Activated T-cell treated with anti-CD3 and anti-CD28 coated beads, Interleukin-2, amount 50 U/mL, for 48 hours (primary cell): ENCODE results near the gene CD53.

Source experiments
- DNase-seq, 2 experiments: peaks; one replicate each; pipeline ENCODE4 v3.0.0-alpha.2; 2020

CD53 gene

GRCh38 chr1:110876748-110877341, 3.9 kb downstream of the CD53 start:
- DNase-seq: no peak

- DNase-seq: no peak
Measured at GRCh38 chr1:110877364-110877763, 4.4 kb downstream of the CD53 start.

- DNase-seq: peak in 1 of 2 experiments; percentile 34
Measured at GRCh38 chr1:110877776-110878175, 4.8 kb downstream of the CD53 start.

DNA sequence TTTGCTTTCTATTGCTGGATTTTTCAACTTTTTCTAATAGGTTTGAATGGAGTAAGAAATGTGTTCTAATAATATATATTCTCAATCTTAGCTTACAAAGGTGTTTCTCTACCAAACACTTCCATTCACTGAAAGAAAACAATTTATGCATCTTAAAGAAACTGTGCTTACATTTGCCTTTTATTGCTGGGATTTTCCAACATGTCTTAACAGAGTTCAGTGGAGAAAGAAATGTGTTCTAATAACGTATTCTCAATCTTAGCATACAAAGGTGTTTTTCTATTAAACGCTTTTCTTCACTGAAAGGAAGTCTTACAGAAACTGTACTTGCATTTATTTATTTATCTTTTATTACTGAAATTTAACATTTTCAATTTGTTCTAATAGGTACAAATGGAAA, 5.6 kb downstream of the CD53 start:
- DNase-seq: no peak

DNA sequence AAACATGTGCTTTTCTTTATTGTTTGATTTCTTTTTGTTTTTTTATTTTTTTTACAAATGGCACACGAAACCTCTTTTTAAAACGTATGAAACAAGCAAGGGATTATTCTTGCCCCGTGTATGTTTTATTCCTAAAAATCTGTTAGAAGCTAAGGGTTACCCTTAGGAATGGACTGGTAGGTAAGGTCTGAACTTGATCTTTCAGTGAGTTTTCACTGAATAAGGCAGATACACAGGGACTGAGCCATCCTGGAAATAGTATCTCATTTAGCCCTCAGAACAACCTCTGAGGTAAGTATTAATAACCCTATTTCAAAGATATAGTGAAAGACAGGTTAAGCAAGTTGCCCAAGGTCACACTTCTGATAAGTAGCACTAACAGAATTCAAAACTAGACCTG, 6.0 kb downstream of the CD53 start:
- no peak for DNase-seq

- DNase-seq: peak; percentile 60 to 74
Measured at GRCh38 chr1:110879758-110880606, 7.0 kb downstream of the CD53 start.

DNA sequence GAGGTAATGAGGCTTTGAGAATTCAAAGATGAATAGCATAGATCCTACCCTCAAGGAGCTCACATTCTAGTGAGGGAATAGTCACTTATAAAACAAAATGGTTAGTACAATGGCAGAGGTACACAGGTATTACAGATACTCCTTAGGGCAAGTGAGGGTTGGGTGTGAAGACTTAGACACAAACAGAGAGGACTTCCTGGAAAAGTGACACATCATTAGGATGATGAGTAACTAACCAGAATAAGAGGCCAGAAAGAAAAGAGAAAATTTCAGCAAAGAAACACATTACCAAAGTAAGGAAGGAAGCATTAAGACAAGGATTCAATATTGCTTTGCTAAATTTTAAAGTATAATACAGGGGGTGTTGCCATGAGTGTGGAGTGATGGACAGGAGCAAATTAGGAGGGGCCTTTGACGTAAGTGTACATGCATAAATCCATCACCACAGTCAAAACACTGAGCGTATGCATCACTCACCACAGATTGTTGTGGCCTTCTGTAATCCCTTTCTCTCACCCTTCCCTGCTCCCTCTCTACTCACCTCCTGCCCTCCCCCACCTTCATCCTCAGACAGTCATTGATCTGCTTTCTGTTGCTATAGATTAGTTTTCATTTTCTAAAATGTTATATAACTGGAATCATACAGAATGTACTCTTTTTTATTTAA, 7.9 kb downstream of the CD53 start:
- peak; percentile 55 to 58 for DNase-seq

GRCh38 chr1:110888049-110888448, 15.1 kb downstream of the CD53 start:
- no peak for DNase-seq

- no peak for DNase-seq
Measured at GRCh38 chr1:110888641-110889040, 15.7 kb downstream of the CD53 start.

DNA sequence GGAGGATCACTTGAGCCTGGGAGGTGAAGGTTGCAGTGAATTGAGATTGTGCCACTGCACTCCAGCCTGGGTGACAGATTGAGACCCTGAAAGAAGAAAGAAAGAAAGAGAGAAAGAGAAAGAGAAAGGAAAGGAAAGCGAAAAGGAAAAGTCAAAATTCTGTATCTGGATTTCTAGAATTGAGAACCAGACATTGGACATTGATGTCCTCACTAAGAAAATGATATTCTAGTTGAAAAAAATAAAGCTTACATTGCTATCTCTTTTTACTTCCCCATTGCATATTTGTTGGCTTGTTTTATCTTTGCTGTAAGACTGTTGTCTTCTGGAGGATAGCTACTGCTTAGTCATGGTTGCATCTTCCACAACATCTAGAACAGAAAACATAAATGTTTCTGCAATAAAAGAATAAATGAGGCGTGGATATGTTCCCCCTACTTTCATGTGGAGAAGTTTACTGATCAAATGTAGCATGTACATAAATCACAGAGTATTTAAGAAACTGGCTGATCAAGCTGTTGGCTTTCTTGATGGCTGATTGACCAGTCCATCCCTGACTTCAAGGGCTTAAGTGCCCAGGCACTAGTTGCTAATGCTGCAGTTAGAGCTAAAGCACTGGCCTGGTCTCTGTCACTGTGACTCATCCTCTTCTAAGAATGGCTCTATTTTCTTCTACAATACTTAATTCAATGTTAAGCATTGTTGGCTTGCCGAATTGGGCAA, 17.7 kb downstream of the CD53 start:
- no peak for DNase-seq

DNA sequence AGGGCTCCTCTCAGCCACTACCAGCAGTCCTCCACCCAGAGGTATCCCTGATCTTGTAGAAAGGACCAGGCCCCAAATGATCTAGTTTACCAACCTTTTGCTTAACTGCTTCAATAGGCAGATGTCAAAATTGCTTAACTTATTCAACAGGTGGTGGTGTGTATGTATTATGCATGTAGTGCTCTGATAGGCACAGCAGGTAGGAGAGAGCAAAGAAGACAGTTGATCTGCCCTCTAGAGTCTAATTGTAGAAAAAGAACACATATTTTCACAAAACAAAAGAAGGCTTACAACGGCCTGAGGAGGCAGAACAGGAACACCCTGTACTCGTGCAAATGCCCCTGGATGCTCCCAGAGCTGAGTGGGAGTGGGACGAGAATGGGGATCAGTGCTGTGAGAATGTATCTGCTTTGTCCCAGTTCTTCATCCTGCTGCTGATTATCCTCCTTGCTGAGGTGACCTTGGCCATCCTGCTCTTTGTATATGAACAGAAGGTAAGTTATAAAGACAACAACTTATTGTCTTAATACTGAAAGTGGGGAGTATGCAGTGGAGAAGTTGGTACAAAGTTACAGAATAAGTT, 21.1 kb downstream of the CD53 start:
- no peak for DNase-seq

DNA sequence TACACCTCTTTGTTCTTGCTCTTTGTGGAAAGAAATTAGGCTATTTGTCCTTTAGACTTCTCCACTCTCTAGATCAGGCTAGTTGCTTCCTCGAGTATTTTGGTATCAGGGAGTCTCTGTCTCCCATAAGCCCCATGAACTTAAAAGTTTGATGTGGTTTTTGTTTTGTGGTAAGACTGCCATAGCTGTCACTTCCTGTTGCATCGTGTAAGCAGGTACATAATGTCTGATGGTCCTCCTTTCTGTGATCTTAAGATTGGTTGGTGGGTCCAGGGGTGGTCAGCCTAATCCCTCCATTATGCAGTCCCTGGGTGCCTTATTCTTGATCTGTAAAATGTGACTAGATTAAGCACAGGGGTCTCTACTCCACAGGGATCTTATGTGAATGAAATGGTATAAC, 23.1 kb downstream of the CD53 start:
- DNase-seq: no peak

DNA sequence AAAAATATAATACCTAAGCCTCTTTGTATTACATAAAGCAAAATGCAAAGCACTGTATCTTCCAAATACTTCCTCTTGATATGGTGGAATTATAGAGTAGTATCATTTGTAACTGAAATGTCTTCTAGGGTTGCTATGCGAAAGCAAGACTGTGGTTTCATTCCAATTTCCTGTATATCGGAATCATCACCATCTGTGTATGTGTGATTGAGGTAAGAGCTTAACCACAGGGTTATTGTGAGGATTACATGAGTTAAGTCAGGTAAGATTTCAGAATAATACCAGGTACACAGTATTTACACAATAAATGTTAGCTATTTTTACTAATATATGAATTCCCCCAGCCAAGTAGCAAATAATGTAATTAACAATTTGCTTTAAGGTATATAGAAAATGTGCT, 24.7 kb downstream of the CD53 start:
- no peak for DNase-seq

DNA sequence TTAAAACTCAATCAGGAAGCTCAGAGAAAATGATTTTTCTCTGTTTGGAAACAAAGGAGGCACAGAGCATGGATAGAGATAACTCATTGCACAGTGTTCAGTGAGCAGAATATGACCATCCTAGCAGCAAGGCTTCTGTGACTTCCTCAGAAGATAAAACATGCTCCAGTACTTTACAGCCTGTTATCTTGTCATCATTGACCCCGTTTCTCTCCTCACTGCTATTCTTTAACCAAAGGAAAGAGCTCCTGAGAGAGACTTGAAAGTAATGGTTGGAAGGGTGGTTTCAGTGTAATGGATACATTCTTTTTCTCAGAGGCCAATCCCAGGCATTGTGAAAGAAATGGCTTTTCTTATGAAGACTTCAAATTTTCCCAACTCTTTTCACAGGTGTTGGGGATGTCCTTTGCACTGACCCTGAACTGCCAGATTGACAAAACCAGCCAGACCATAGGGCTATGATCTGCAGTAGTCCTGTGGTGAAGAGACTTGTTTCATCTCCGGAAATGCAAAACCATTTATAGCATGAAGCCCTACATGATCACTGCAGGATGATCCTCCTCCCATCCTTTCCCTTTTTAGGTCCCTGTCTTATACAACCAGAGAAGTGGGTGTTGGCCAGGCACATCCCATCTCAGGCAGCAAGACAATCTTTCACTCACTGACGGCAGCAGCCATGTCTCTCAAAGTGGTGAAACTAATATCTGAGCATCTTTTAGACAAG, 25.9 kb downstream of the CD53 start:
- no peak for DNase-seq

DNA sequence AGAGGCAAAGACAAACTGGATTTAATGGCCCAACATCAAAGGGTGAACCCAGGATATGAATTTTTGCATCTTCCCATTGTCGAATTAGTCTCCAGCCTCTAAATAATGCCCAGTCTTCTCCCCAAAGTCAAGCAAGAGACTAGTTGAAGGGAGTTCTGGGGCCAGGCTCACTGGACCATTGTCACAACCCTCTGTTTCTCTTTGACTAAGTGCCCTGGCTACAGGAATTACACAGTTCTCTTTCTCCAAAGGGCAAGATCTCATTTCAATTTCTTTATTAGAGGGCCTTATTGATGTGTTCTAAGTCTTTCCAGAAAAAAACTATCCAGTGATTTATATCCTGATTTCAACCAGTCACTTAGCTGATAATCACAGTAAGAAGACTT, 26.5 kb downstream of the CD53 start:
- DNase-seq: no peak

DNA sequence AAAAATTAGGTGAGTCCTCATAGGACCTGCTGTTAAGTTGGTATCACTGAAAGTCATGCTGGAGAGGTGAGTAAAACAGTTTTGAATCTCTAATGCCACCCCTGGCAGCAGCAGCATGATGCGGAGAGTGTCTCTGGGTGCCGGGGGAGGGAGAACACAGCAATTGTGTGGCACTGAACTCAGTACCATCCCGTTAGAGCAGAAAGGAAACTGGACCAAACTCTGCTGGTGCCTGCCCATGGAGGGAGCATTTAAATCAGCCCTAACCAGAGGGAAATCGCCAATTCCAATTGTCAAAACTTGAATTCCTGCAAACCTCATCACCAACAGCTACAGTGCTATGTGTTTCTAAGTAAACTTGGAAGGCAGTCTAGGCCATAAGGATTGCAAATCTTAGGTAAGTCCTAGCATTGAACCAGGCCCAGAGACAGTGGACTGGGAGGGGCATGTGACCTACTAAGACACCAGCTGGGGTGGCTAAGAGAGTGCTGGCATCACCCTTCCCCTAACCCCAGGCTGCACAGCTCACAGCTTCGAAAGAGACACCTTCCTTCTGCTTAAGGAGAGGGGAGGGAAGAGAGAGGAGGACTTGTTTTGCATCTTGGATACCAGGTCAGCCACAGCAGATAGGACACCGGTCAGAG, 30.0 kb downstream of the CD53 start:
- no peak for DNase-seq

DNA sequence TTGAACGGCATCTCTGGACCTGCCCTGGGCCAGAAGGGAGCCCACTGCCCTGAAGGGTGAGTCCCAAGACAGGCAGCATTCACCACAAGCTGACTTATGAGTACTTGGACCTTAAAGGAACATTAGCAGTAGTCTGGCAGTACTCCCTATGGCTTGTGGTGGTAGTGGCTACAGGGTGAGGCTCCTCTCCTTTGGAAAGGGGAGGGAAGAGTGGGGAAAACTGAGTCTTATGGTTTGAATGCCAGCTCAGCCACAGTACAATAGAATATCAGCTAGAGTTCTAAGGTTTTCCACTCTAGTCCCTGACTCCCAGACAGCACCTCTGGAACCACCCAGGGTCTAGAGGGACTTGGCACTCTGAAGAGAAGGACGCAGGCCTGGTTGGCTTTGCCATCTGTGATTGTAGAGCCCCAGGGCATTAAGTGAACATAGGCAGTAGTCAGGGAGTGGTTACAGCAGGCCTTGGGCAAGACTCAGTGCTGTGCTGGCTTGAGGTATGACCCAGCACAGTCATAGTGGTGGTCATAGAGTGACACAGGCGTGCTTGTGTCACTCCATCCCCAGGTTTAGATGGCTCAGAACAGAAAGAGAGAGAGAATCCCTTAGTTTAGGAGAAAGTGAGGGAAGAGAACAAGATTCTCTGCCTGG, 31.0 kb downstream of the CD53 start:
- DNase-seq: no peak

GRCh38 chr1:110912784-110913183, 39.8 kb downstream of the CD53 start:
- DNase-seq: no peak

DNA sequence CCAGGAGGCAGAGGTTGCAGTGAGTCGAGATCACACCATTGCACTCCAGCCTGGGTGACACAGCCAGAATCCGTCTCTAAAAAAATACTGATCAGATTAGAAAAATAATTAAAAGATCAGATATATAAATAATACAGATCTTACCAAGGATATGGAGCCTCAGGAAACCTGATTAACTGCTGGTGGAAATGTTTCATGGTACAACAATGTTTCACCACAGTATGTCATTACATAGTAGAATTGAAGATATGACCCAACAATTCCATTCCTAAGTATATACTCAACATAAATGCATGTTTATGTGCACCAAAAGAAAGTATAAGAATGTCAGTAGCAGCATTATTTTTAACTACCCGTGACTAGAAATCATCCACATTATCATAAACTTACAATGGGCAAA, 41.7 kb downstream of the CD53 start:
- DNase-seq: no peak

GRCh38 chr1:110915804-110916203, 42.9 kb downstream of the CD53 start:
- no peak for DNase-seq

DNA sequence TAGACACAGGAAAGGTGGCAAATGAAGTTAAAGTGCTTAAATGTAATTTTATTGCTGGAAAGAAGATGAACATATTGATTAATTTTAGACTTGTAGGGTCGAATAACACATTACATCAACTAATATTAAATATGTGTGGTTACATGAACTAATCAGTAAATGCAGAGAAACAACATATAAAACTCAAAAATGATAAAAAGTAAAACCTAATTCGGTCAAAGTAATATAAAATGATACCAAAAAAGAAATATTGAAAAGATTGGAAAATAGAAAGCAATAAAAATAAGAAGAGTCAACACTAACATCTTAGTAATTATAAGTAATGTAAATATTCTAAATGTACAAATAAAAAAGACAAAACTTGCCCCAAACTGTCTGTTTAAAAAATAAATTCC, 43.3 kb downstream of the CD53 start:
- no peak for DNase-seq
